DMS 273 treated with DMSO at 0.1 percent for 48 hours (cell line): ENCODE measurements around the gene HSD17B3.
"Not testable (repeated sequence)": the region's sequence is repeated elsewhere in the genome, so short reads cannot be mapped to it uniquely, and the experiment has no call there.

ENCODE experiments used
- DNase-seq: peaks from one replicate; lab custom pipeline; 2025; lab: John Stamatoyannopoulos, UW

The HSD17B3 gene

GRCh38 chr9:96236337-96236736, 65.6 kb downstream of the HSD17B3 start:
- not testable (repeated sequence) for DNase-seq

DNA sequence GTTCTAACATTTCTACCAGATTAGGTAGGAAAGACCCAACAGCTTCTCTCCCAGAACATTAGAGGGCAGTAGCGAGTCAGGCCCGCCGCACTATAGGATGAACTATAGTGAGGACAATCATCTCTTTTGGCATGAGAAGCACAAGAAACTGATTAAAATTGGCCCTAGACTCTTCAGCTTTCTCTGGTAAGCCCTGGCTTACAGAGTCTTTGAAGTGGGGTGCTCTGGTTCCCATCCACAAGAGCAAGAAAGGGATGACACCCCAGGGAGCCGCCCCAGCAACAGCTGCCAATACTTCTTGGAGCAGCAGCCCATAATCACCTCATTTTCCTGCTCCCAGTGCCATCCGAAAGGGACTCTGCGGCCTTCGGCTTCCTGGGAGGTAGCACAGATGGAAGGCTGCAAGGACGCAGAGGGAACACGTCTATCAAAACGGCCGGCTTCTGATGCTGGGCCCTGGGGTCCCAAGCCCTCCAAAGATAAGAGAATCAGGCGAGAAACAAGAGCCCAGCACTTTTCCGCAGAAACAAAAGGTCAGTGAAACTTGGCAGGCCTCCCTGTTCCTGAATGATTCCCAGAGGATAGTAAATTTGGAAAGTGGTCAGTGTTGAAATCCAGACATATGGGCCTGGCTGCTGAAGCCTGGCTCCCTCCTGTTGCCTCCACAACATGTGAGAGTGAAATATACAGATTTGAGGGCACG, 69.3 kb downstream of the HSD17B3 start:
- DNase-seq, result peak; percentile 49

DNA sequence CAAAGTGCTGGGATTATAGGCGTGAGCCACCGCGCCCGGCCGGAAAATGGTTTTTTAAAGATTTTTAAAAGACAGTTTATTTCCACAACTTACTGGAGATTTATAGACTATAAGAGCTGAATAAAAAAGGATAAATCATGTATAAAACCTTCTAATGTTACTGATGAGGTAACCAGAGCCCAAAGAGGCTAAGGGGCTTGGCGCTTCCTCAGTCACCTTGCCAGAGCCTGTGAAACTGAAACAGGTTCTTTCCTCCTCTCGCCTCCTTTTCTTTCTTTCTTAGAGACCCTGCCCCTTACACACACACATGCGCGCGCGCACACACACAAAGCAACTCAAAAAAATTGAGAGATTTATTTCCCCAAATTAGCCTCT, 69.8 kb downstream of the HSD17B3 start:
- DNase-seq, result no peak

- DNase-seq, result no peak
Measured at GRCh38 chr9:96230002-96230401, 72.0 kb downstream of the HSD17B3 start.

DNA sequence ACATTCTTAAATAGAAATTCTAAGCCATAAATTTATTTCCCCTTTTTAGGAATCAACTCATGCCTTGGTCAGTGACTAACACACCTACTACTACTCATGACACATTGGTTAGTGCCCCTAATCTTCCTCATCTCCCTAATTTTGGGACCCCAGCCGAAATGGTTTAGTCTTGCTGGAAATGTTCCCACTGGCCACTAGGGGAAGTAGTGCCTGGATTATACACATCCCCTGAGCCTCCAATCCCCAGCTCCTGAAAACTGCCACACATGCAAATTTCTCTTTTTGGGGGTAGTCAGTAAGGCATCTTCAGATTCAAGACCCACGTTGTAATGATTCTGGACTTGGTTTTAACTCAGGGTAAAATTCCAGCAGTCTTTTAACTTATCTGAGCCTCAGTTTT, 79.8 kb downstream of the HSD17B3 start:
- DNase-seq, result no peak

GRCh38 chr9:96219900-96220257, 82.1 kb downstream of the HSD17B3 start:
- DNase-seq, result no peak

- DNase-seq, result no peak
Measured at GRCh38 chr9:96219026-96219899, 82.7 kb downstream of the HSD17B3 start.

- DNase-seq, result peak; percentile 36
Measured at GRCh38 chr9:96217754-96218693, 84.0 kb downstream of the HSD17B3 start.

GRCh38 chr9:96217294-96217707, 84.7 kb downstream of the HSD17B3 start:
- no peak for DNase-seq

DNA sequence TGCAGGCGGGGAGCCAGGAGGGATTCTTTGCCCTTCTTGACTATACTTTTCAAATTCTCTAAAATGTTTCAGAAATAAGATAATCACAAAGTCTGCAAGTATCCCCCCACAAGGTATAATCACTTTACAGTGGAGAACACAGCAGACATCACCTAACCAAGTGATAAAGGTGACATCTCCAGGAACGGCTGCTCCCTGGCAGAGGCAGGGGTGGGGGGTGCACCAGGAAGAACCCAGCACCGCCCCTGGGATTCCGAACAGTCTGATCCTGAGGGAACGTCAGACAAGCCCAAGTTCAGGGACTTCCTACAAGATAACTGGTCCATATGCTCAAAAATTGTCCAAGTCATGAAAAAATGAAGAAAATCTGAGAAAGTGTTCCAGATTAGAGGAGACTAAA, 85.4 kb downstream of the HSD17B3 start:
- no peak for DNase-seq

DNA sequence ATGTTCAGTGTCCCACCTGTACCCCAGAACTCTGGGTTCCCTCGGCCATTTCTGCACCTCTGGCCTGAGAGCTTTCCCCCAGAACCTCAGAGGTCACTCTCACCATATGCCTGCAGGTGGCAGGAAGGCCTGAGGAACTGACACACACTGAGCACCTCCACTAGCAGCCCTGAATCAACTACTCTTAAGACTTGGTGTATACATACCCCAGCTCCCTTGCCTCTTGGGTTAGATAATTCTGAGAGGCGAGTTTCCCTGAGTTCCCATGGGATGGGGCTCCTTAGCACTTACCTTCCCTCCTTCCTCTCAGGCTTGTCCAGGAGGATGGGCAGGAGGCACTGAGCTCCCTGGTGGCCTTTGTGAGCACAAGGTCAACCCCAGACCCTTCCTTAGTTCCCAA, 86.1 kb downstream of the HSD17B3 start:
- no peak for DNase-seq

- DNase-seq, result no peak
Measured at GRCh38 chr9:96214635-96215034, 87.3 kb downstream of the HSD17B3 start.

GRCh38 chr9:96209407-96210271, 92.3 kb downstream of the HSD17B3 start:
- DNase-seq, result no peak

GRCh38 chr9:96206156-96206751, 95.7 kb downstream of the HSD17B3 start:
- no peak for DNase-seq

- no peak for DNase-seq
Measured at GRCh38 chr9:96204853-96205252, 97.1 kb downstream of the HSD17B3 start.

DNA sequence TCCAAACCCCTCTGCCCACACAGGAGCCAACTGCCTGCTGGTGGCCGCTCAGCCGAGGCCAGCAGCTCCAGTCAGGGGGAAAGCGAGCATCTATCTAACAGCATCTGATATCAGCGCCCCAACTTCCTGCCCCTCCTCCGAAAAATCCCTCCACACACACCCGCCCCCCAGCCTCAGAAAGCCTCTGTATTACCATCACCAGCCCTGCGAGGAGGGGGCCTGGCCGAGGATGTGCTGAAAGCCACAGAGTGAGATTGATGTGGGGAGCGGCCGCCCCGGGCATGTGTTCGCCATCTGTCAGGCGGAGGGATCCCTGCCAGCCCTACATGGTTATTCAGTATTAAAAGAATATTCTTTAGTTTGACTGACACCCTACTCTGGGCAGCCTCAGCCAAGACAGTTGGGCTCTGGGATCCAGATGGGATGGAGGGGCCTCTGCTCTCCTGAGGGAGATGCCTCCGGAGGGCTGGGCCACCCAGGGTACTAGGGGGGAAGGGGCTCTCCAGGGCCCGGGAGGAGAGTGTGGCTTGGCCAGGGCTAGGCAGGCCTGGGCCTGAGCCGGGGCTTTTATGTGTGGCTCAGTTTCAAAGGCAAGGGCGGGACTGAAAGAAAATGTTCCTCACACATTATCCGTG, 98.0 kb downstream of the HSD17B3 start:
- DNase-seq, result peak; percentile 94

DNA sequence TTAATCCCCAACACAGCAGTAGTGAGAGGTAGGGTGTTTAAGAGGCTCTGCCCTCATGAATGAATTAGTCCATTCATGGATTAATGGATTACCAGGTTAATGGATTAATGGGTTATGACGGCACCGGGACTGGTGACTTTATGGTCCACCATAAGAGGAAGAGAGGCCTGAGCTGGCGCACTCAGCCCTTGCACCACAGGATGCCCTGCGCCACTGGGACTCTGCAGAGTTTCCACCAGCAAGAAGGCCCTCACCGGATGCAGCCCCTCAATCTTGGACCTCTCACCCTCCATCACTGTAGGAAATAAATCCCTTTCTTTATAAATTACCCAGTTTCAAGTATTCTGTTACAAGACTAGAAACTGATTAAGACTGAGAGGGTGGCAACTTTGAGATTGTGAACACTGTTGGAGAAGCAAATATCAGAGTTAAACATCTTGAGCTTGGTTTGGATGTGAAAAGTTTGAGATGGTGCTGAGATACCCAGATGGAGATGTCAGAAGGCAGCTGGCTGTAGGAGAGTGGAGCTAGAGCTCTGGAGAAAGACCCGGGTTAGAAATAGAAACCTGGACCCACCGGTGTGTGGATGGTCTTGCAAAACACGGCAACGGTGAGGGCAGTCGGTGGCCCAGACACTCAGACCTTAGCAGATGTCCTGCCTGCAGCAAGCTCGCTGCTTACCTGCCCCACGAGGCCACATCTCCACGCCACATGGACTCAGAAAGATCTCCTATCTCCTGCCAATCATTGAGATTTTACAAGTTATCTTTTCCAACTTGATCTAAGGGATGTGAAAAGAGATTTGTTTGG, 98.8 kb downstream of the HSD17B3 start:
- DNase-seq, result no peak

- no peak for DNase-seq
Measured at GRCh38 chr9:96201140-96201539, 100.8 kb downstream of the HSD17B3 start.

DNA sequence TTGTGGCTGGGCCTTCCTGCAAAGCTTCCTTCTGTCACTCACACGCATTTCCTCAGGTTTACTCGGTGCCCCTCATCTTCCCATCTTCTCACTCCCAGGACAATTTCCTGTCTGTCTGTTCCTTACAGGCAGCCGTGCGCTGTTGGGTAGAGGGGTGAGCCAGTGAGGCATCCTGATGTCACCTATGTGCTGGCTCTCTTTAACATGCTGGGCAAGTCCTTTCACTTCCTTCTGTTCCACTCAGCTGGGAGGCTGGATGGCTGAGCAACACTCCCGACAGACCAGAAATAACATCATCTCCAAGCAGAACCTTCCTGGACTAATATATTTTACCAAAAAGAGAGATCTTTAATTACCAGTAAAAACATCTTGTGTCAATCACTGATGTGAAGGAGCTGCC, 103.0 kb downstream of the HSD17B3 start:
- no peak for DNase-seq

DNA sequence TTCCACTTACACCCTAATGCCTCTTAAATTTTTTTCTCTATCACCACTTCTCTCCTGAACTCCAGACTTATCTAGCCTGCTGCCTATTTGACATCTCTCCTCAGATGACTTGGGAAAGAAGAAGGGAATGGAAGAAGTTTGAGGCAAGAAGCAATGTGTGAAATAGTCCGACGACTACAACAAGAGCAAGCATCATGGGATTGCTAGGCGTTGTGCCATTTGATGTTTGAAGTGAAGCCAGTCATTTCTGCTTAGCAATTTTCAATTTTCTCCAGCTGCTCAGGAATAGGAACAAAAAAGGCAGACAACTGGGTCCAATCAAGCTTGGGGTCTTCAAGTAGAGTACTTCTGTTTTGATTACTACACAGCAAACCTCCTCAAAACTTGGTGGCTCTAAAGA, 106.4 kb downstream of the HSD17B3 start:
- no peak for DNase-seq
